ENCODE data around the gene ERI3. TPM values are rescaled to one million over a fixed set of nuclear protein-coding genes. Genes with fewer than 3 reads are reported as not detected.
A peak's percentile ranks its signal among the peaks of the same experiment; 100 is the strongest.

The ERI3 gene
- total RNA-seq, 4 donors from 2014 or later = 31.9 to 58.8 (median 48.1) TPM

DNA sequence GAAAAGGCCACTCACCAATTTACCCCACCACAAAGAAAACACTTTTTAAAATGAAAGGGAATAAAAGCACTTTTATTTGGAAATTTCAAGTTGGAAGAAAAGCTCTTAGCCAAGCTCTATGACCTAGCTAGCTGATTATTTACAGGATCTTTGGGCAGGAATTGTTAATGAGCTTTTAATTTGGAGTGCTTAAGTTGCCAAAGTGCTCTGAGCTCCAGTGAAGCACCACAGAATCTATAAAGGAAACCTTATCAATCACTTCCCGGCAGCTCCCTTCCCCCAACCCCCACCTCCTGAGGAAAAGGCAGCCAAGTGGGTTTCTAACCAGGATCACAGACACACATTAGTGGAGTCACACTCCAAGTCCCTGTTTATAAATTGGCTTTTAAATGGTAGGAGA, 1.5 kb downstream of the ERI3 start:
- Histone ChIP-seq H3K9me3 (no peaks in the 10 kb centered on the region), H3K4me3 (no peak overlapping the region), H3K27ac (no peak overlapping the region), H3K4me1 (peaks cover 0 to 42% (median 14%) of the 10 kb centered on the region in 3 donors), H3K36me3 (no peaks in the 10 kb centered on the region), H3K27me3 (no peaks in the 10 kb centered on the region)
- WGBS, 2 donors (ENCODE audit: low coverage in 1 of 2) = 14% methylated on average over 1 of the region's 1 CpG; no CpG with 5 or more reads in 1 of the 2 donors
- TF ChIP-seq POLR2AphosphoS5 (IDR thresholded peaks at IDR 0.05) = no peak
- no peak for TF ChIP-seq EP300 (IDR thresholded peaks at IDR 0.05)
- TF ChIP-seq CTCF (IDR thresholded peaks at IDR 0.05) = no peak
- no peak for TF ChIP-seq POLR2A (IDR thresholded peaks at IDR 0.05)
- no peak for ATAC-seq

GRCh38 chr1:44351289-44351688, 3.8 kb downstream of the ERI3 start:
- H3K9me3 ChIP-seq = no peaks in the 10 kb centered on the region
- no peak for TF ChIP-seq EP300 (IDR thresholded peaks at IDR 0.05)
- H3K27ac ChIP-seq = no peak overlapping the region
- H3K4me1 ChIP-seq = peaks cover 0 to 65% (median 24%) of the 10 kb centered on the region in 3 donors
- H3K36me3 ChIP-seq = no peaks in the 10 kb centered on the region
- no peaks in the 10 kb centered on the region for H3K27me3 ChIP-seq
- no peak overlapping the region for H3K4me3 ChIP-seq
- 80 to 100% methylated on average over 2 of the region's 2 CpGs for WGBS, 2 donors (ENCODE audit: low coverage in 1 of 2)
- ATAC-seq = no peak

DNA sequence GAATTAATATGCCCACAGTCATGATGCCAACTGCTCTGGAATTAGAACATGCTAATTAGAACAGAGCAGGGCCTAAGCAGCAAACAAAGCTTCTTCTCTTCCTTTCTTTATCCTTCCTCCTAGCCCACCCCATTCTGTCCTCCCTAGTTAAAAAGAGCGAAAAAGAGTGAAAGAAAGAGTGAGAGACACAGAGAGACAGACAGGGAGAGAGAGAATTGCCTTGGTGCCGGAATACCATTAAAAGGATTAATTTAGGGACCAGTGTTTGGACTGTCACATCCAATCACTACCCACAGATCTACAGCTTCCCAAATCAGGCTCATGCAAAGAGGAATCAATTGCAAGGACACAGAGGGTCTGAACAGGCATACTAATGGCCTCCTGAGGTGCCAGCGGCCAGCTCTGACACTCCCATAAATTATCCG, 7.0 kb downstream of the ERI3 start:
- Histone ChIP-seq H3K27ac (peak overlapping the region in 3 of 4 donors; percentile 55 to 63 (median 56)), H3K9me3 (no peaks in the 10 kb centered on the region), H3K4me3 (no peak overlapping the region), H3K4me1 (peaks cover 0 to 69% (median 11%) of the 10 kb centered on the region in 3 donors), H3K27me3 (no peaks in the 10 kb centered on the region), H3K36me3 (no peaks in the 10 kb centered on the region)
- 85 to 86% methylated on average over 4 of the region's 4 CpGs for WGBS, 2 donors (ENCODE audit: low coverage in 1 of 2)
- TF ChIP-seq POLR2AphosphoS5 (IDR thresholded peaks at IDR 0.05) = no peak
- no peak for TF ChIP-seq CTCF (IDR thresholded peaks at IDR 0.05)
- ATAC-seq = no peak

DNA sequence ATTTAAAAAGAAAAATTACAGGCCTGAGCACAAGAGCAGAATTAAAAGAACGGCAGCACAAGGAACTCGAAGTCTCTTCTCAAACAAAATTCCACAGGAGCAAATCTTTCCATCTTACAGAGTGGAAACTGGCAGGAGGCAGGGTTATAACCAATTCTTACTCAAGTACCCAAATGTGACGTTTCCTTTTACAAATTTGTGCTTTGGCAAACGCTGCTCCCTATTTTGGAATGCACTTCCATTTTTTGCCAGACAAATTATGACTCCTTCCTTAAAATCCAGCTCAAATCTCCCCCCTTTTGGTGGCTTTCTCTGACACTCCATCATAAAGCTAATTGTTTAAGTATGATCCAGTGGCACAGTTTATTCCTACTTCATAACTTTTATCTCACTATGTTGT, 7.8 kb downstream of the ERI3 start:
- peak overlapping the region; percentile 36 to 63 (median 56) for H3K27ac ChIP-seq
- no peak overlapping the region for H3K4me3 ChIP-seq
- no peaks in the 10 kb centered on the region for H3K9me3 ChIP-seq
- ATAC-seq = peak; percentile 68
- no peaks in the 10 kb centered on the region for H3K36me3 ChIP-seq
- TF ChIP-seq EP300 (IDR thresholded peaks at IDR 0.05) (no peak), POLR2AphosphoS5 (IDR thresholded peaks at IDR 0.05) (no peak), POLR2A (IDR thresholded peaks at IDR 0.05) (no peak), CTCF (IDR thresholded peaks at IDR 0.05) (no peak)
- H3K4me1 ChIP-seq = peaks cover 0 to 61% (median 10%) of the 10 kb centered on the region in 3 donors
- H3K27me3 ChIP-seq = no peaks in the 10 kb centered on the region
- 8 to 19% methylated on average over 3 to 4 of the region's 4 CpGs for WGBS, 2 donors (ENCODE audit: low coverage in 1 of 2)

- H3K9me3 ChIP-seq = no peaks in the 10 kb centered on the region
- no peaks in the 10 kb centered on the region for H3K36me3 ChIP-seq
- no peak for TF ChIP-seq POLR2AphosphoS5 (IDR thresholded peaks at IDR 0.05)
- TF ChIP-seq CTCF (IDR thresholded peaks at IDR 0.05) = no peak
- no peak for TF ChIP-seq POLR2A (IDR thresholded peaks at IDR 0.05)
- TF ChIP-seq EP300 (IDR thresholded peaks at IDR 0.05) = no peak
- H3K4me1 ChIP-seq = peaks cover 0 to 57% (median 10%) of the 10 kb centered on the region in 3 donors
- H3K4me3 ChIP-seq = no peak overlapping the region
- peak overlapping the region in 2 of 4 donors; percentile 56 to 63 for H3K27ac ChIP-seq
- H3K27me3 ChIP-seq = no peaks in the 10 kb centered on the region
- ATAC-seq = no peak
- WGBS, 2 donors (ENCODE audit: low coverage in 1 of 2) = 81 to 85% methylated on average over 6 of the region's 6 CpGs
Measured at GRCh38 chr1:44346878-44347277, 8.2 kb downstream of the ERI3 start.

Measured in gastroesophageal sphincter (tissue), 4 donors.